Peyer's patch (tissue), 4 donors: Measurements from ENCODE around the gene FAM193A. TPM values are rescaled to one million over a fixed set of nuclear protein-coding genes. Genes with fewer than 3 reads are reported as not detected.

Experiments used
- DNase-seq, 3 donors: peaks; one replicate each; pipeline ENCODE4 v3.0.0-alpha.2; 2017 to 2019
- H3K27ac ChIP-seq, 4 donors: fragments of 200-600 bp; sonication (generic); one replicate each; pipeline ENCODE4 v1.5.1; 2016 to 2019
- H3K27me3 ChIP-seq, 2 donors: fragments of 200-600 bp; sonication (generic); one replicate each; pipeline ENCODE4 v1.5.1; 2019
- H3K36me3 ChIP-seq, 3 donors: fragments of 200-600 bp; sonication (generic); one replicate each; pipeline ENCODE4 v1.5.1; 2016 to 2019
- H3K4me1 ChIP-seq, 4 donors: fragments of 200-600 bp; sonication (generic); one replicate each; pipeline ENCODE4 v1.5.1; 2016 to 2019
- H3K4me3 ChIP-seq, 4 donors: fragments of 200-600 bp; sonication (generic); 1 replicate in 3 of 4; 2 replicates in 1 of 4; pipeline ENCODE4 v1.5.1; 2016 to 2019; ENCODE audit warnings: mild to moderate bottlenecking in 1 of 4
- H3K9me3 ChIP-seq, 4 donors: fragments of 200-600 bp; sonication (generic); one replicate each; pipeline ENCODE4 v1.5.1; 2016 to 2019; ENCODE audit warnings: mild to moderate bottlenecking in 1 of 4
- CTCF ChIP-seq, 6 experiments: fragments of 450-650 bp in 4 of 6; fragments of 200-600 bp in 2 of 6; sonication (generic) in 1 of 6; IDR thresholded peaks; one replicate each; pipeline ENCODE4 v1.5.1; 2017 to 2019; ENCODE audit warnings: antibody characterized with exemption in 6 of 6, mild to moderate bottlenecking in 3 of 6, moderate library complexity in 1 of 6
- POLR2A ChIP-seq, 2 donors: fragments of 450-650 bp; IDR thresholded peaks; one replicate each; pipeline ENCODE4 v1.5.1; 2017; ENCODE audit warnings: antibody characterized with exemption in 2 of 2, mild to moderate bottlenecking in 2 of 2, moderate library complexity in 2 of 2
- total RNA-seq, 4 donors: library from RNA; depleted of rRNA; stranded (reverse); fragments of >200 nt; gene quantifications; one replicate each; pipeline ENCODE4 v1.1.0, GENCODE V29; 2016

FAM193A gene
- total RNA-seq, 4 donors from 2014 or later = 38.2 to 77.6 (median 51.2) TPM

- Histone ChIP-seq H3K4me1 (peaks cover 0 to 53% (median 19%) of the 10 kb centered on the region in 4 donors), H3K36me3 (peaks cover 0 to 20% (median 0%) of the 10 kb centered on the region in 3 donors), H3K9me3 (no peaks in the 10 kb centered on the region), H3K4me3 (no peak overlapping the region), H3K27me3 (no peaks in the 10 kb centered on the region), H3K27ac (peak overlapping the region in 2 of 4 donors; percentile 24 to 33)
- TF ChIP-seq POLR2A (IDR thresholded peaks at IDR 0.05) (no peak), CTCF (IDR thresholded peaks at IDR 0.05) (no peak)
- DNase-seq = peak in 1 of 3 donors; percentile 24
Measured at GRCh38 chr4:2750719-2751605, 214.5 kb downstream of the FAM193A start.

- Histone ChIP-seq H3K4me1 (peaks cover 0 to 50% (median 9%) of the 10 kb centered on the region in 4 donors), H3K27ac (no peak overlapping the region), H3K27me3 (no peaks in the 10 kb centered on the region), H3K4me3 (no peak overlapping the region), H3K9me3 (no peaks in the 10 kb centered on the region), H3K36me3 (no peaks in the 10 kb centered on the region)
- DNase-seq = peak in 1 of 3 donors; percentile 43
- TF ChIP-seq POLR2A (IDR thresholded peaks at IDR 0.05) (no peak), CTCF (IDR thresholded peaks at IDR 0.05) (no peak)
Measured at GRCh38 chr4:2753436-2753835, 217.0 kb downstream of the FAM193A start.

GRCh38 chr4:2754848-2755819 is 218.7 kb downstream of the FAM193A start:
- TF ChIP-seq CTCF (IDR thresholded peaks at IDR 0.05) (no peak), POLR2A (IDR thresholded peaks at IDR 0.05) (peak in 1 of 2 donors; percentile 19)

GRCh38 chr4:2755821-2756690 is 219.6 kb downstream of the FAM193A start, which contains the start of gene TNIP2:
Gene TNIP2, minus strand, starts transcription at chr4:2756336. Its CDS starts 47 bp downstream, at chr4:2756289.
- Histone ChIP-seq H3K4me1 (peaks cover 7 to 57% (median 9%) of the 10 kb centered on the region in 4 donors), H3K4me3 (peak within 1 kb of the TSS; percentile 65 to 97 (median 94)), H3K9me3 (no peaks in the 10 kb centered on the region), H3K36me3 (no peaks in the 10 kb centered on the region), H3K27me3 (no peaks in the 10 kb centered on the region), H3K27ac (peak within 1 kb of the TSS; percentile 90 to 99 (median 90))
- peak; percentile 81 to 94 (median 92) for DNase-seq
- peak in 5 of 6 experiments; percentile 16 to 91 (median 72) for TF ChIP-seq CTCF (IDR thresholded peaks at IDR 0.05)
- TF ChIP-seq POLR2A (IDR thresholded peaks at IDR 0.05) = peak; percentile 71 to 94

More at GRCh38 chr4:2754848-2755819, 218.7 kb downstream of the FAM193A start:
- H3K4me1 ChIP-seq = peaks cover 4 to 61% (median 9%) of the 10 kb centered on the region in 4 donors
- peak overlapping the region; percentile 65 to 97 (median 94) for H3K4me3 ChIP-seq
- no peaks in the 10 kb centered on the region for H3K9me3 ChIP-seq
- H3K36me3 ChIP-seq = no peaks in the 10 kb centered on the region
- peak in 1 of 3 donors; percentile 43 for DNase-seq
- H3K27me3 ChIP-seq = no peaks in the 10 kb centered on the region
- peak overlapping the region; percentile 90 to 99 (median 90) for H3K27ac ChIP-seq
